Activated T-helper 2 cell treated with anti-CD3 and anti-CD28 coated beads, Interferon-gamma antibody, Interleukin-2, Interleukin-4, amounts not matched to agents 10 μg/mL and 5 μg/mL and 100 μg/mL, durations not matched to agents 14 hours and 24 hours and 36 hours (primary cell): ENCODE results near the gene TERT. TPM values are rescaled to one million over a fixed set of nuclear protein-coding genes. Genes with fewer than 3 reads are reported as not detected.
"Not testable (repeated sequence)": the region's sequence is repeated elsewhere in the genome, so short reads cannot be mapped to it uniquely, and the experiment has no call there.

Experiments used
- DNase-seq: peaks from one replicate; pipeline ENCODE4 v3.0.0; 2021; ENCODE audit warnings: low spot score
- H3K27ac Mint-ChIP-seq: one replicate; pipeline ENCODE4 v1.8.0; 2021; ENCODE audit warnings: mixed read lengths
- H3K27me3 Mint-ChIP-seq: one replicate; pipeline ENCODE4 v1.8.0; 2021; ENCODE audit warnings: low read depth, mixed read lengths
- H3K36me3 Mint-ChIP-seq: one replicate; pipeline ENCODE4 v1.8.0; 2021; ENCODE audit warnings: low read depth, mixed read lengths
- H3K4me1 Mint-ChIP-seq: one replicate; pipeline ENCODE4 v1.8.0; 2021; ENCODE audit warnings: low read depth, mixed read lengths
- H3K4me3 Mint-ChIP-seq: one replicate; pipeline ENCODE4 v1.8.0; 2021; ENCODE audit warnings: low read depth, mild to moderate bottlenecking, moderate library complexity, mixed read lengths
- H3K9me3 Mint-ChIP-seq: one replicate; pipeline ENCODE4 v1.8.0; 2021; ENCODE audit warnings: mixed read lengths
- intact Hi-C: fragments of 100-400 bp; cut with micrococcal nuclease; formaldehyde crosslinking; loops from one replicate; pipeline ENCODE4 v1.15.1; 2023
- total RNA-seq: library from RNA; stranded (reverse); gene quantifications from 2 replicates; pipeline ENCODE4 v1.2.3, GENCODE V29; 2022

TERT gene
- 11.8 and 12.0 TPM in 2 replicates for total RNA-seq

GRCh38 chr5:1294835-1295649 lies at the start of gene TERT:
Gene TERT (minus strand): TSS chr5:1295068. CDS start chr5:1294989, 79 bp downstream.
- Mint-ChIP-seq H3K4me3 (peak within 1 kb of the TSS; percentile 60), H3K4me1 (peaks cover 6% of the 10 kb centered on the region), H3K27me3 (peaks cover 2% of the 10 kb centered on the region), H3K36me3 (peaks cover 3% of the 10 kb centered on the region), H3K9me3 (no peaks in the 10 kb centered on the region), H3K27ac (no peak within 1 kb of the TSS)
- peak; percentile 66 for DNase-seq
- intact Hi-C loops = loop anchor here (10.0 kb wide), 1 partner anchor 50 kb away; the partner anchor contains the start of gene CLPTM1L

- intact Hi-C loops = loop anchor here (2.0 to 10.0 kb wide), 2 partner anchors 43 to 49 kb away; partner anchors contain the start of gene TERT
- Mint-ChIP-seq H3K36me3 (peaks cover 36% of the 10 kb centered on the region), H3K4me1 (peaks cover 19% of the 10 kb centered on the region), H3K27me3 (no peaks in the 10 kb centered on the region), H3K27ac (peak overlapping the region; percentile 89), H3K4me3 (peak overlapping the region; percentile 93), H3K9me3 (no peaks in the 10 kb centered on the region)
- DNase-seq = no peak
Measured at GRCh38 chr5:1343931-1344901, 49.3 kb upstream of the TERT start.

- H3K9me3 Mint-ChIP-seq = no peaks in the 10 kb centered on the region
- no peak overlapping the region for H3K27ac Mint-ChIP-seq
- H3K27me3 Mint-ChIP-seq = no peaks in the 10 kb centered on the region
- H3K36me3 Mint-ChIP-seq = peaks cover 39% of the 10 kb centered on the region
- DNase-seq = no peak
- peak overlapping the region; percentile 93 for H3K4me3 Mint-ChIP-seq
- intact Hi-C loops = loop anchor here (10.0 kb wide), 1 partner anchor 49 kb away; the partner anchor contains the start of gene TERT
- peaks cover 19% of the 10 kb centered on the region for H3K4me1 Mint-ChIP-seq
Measured at GRCh38 chr5:1343315-1343751, 48.5 kb upstream of the TERT start.

GRCh38 chr5:1342711-1343110 lies 47.8 kb upstream of the TERT start:
- intact Hi-C loops = loop anchor here (10.0 kb wide), 1 partner anchor 48 kb away; the partner anchor contains the start of gene TERT
- peaks cover 45% of the 10 kb centered on the region for H3K36me3 Mint-ChIP-seq
- not testable (repeated sequence) for DNase-seq, H3K27me3 Mint-ChIP-seq, H3K9me3 Mint-ChIP-seq, H3K27ac Mint-ChIP-seq
- peak overlapping the region; percentile 93 for H3K4me3 Mint-ChIP-seq
- H3K4me1 Mint-ChIP-seq = peaks cover 19% of the 10 kb centered on the region

- H3K9me3 Mint-ChIP-seq = no peaks in the 10 kb centered on the region
- no peaks in the 10 kb centered on the region for H3K27me3 Mint-ChIP-seq
- peaks cover 19% of the 10 kb centered on the region for H3K4me1 Mint-ChIP-seq
- no peak for DNase-seq
- peaks cover 48% of the 10 kb centered on the region for H3K36me3 Mint-ChIP-seq
- intact Hi-C loops = loop anchor here (10.0 kb wide), 1 partner anchor 47 kb away; the partner anchor contains the start of gene TERT
- H3K27ac Mint-ChIP-seq = no peak overlapping the region
- H3K4me3 Mint-ChIP-seq = no peak overlapping the region
Measured at GRCh38 chr5:1342268-1342667, 47.4 kb upstream of the TERT start.

GRCh38 chr5:1341863-1342262 lies 47.0 kb upstream of the TERT start:
- Mint-ChIP-seq H3K4me1 (peaks cover 18% of the 10 kb centered on the region), H3K9me3 (no peaks in the 10 kb centered on the region), H3K27me3 (no peaks in the 10 kb centered on the region), H3K4me3 (peak overlapping the region; percentile 8), H3K27ac (no peak overlapping the region), H3K36me3 (peaks cover 48% of the 10 kb centered on the region)
- DNase-seq = no peak
- intact Hi-C loops = loop anchor here (10.0 kb wide), 1 partner anchor 47 kb away; the partner anchor contains the start of gene TERT

- not testable (repeated sequence) for H3K27me3 Mint-ChIP-seq, H3K9me3 Mint-ChIP-seq, H3K27ac Mint-ChIP-seq, H3K4me3 Mint-ChIP-seq, DNase-seq
- H3K36me3 Mint-ChIP-seq = peaks cover 63% of the 10 kb centered on the region
- H3K4me1 Mint-ChIP-seq = peaks cover 22% of the 10 kb centered on the region
- intact Hi-C loops = loop anchor here (10.0 kb wide), 1 partner anchor 45 kb away; the partner anchor contains the start of gene TERT
Measured at GRCh38 chr5:1339818-1340210, 44.9 kb upstream of the TERT start.

GRCh38 chr5:1339139-1339817 lies 44.4 kb upstream of the TERT start:
- H3K27me3 Mint-ChIP-seq, H3K4me3 Mint-ChIP-seq, intact Hi-C loops, H3K9me3 Mint-ChIP-seq, H3K27ac Mint-ChIP-seq, DNase-seq: not testable (repeated sequence)
- Mint-ChIP-seq H3K36me3 (peaks cover 68% of the 10 kb centered on the region), H3K4me1 (peaks cover 22% of the 10 kb centered on the region)

- Mint-ChIP-seq H3K36me3 (peaks cover 68% of the 10 kb centered on the region), H3K27ac (no peak overlapping the region), H3K4me3 (no peak overlapping the region), H3K4me1 (peaks cover 17% of the 10 kb centered on the region), H3K27me3 (no peaks in the 10 kb centered on the region), H3K9me3 (no peaks in the 10 kb centered on the region)
- no peak for DNase-seq
- intact Hi-C loops = no loop called here
Measured at GRCh38 chr5:1338506-1339070, 43.7 kb upstream of the TERT start.

GRCh38 chr5:1338196-1338490 lies 43.3 kb upstream of the TERT start:
- intact Hi-C loops = no loop called here
- Mint-ChIP-seq H3K27ac (no peak overlapping the region), H3K9me3 (no peaks in the 10 kb centered on the region), H3K4me3 (no peak overlapping the region), H3K36me3 (peaks cover 70% of the 10 kb centered on the region), H3K4me1 (peaks cover 15% of the 10 kb centered on the region), H3K27me3 (no peaks in the 10 kb centered on the region)
- no peak for DNase-seq

- no peak overlapping the region for H3K27ac Mint-ChIP-seq
- H3K36me3 Mint-ChIP-seq = peaks cover 70% of the 10 kb centered on the region
- no peaks in the 10 kb centered on the region for H3K27me3 Mint-ChIP-seq
- H3K4me3 Mint-ChIP-seq = no peak overlapping the region
- no peaks in the 10 kb centered on the region for H3K9me3 Mint-ChIP-seq
- DNase-seq = no peak
- H3K4me1 Mint-ChIP-seq = peaks cover 13% of the 10 kb centered on the region
- intact Hi-C loops = no loop called here
Measured at GRCh38 chr5:1337489-1338195, 42.8 kb upstream of the TERT start.
